ENCODE results near the gene MEP1B.
"Not testable (repeated sequence)": the region's sequence is repeated elsewhere in the genome, so short reads cannot be mapped to it uniquely, and the experiment has no call there.

MEP1B gene

GRCh38 chr18:32175265-32175664, 14.6 kb upstream of the MEP1B start:
- H3K4me1 ChIP-seq, result no peaks in the 10 kb centered on the region
- no peak for DNase-seq
- H3K36me3 ChIP-seq, result no peaks in the 10 kb centered on the region
- no peak overlapping the region for H3K27ac ChIP-seq
- intact Hi-C loops (cut with DNase I; ENCODE audit: low total_unique reads), result no loop called here
- TF ChIP-seq, protein P1, sequence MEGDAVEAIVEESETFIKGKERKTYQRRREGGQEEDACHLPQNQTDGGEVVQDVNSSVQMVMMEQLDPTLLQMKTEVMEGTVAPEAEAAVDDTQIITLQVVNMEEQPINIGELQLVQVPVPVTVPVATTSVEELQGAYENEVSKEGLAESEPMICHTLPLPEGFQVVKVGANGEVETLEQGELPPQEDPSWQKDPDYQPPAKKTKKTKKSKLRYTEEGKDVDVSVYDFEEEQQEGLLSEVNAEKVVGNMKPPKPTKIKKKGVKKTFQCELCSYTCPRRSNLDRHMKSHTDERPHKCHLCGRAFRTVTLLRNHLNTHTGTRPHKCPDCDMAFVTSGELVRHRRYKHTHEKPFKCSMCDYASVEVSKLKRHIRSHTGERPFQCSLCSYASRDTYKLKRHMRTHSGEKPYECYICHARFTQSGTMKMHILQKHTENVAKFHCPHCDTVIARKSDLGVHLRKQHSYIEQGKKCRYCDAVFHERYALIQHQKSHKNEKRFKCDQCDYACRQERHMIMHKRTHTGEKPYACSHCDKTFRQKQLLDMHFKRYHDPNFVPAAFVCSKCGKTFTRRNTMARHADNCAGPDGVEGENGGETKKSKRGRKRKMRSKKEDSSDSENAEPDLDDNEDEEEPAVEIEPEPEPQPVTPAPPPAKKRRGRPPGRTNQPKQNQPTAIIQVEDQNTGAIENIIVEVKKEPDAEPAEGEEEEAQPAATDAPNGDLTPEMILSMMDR (IDR thresholded peaks at IDR 0.05), result no peak
- H3K27me3 ChIP-seq, result no peaks in the 10 kb centered on the region
- H3K4me3 ChIP-seq, result no peak overlapping the region
- H3K9me3 ChIP-seq, result no peaks in the 10 kb centered on the region

DNA sequence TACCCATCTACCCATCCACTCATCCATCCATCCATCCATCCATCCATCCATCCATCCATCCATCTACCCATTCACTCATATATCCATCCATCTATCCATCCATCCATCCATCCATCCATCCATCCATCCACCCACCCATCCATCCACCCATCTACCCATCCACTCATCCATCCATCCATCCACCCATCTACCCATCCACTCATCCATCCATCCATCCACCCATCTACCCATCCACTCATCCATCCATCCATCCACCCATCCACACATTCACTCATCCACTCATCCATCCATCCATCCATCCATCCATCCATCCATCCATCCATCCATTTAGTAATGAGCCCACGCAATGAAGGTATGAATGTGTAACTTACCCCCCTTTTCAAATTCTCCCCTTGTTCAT, 13.1 kb upstream of the MEP1B start:
- H3K27me3 ChIP-seq; H3K4me3 ChIP-seq; intact Hi-C loops (cut with DNase I; ENCODE audit: low total_unique reads); H3K36me3 ChIP-seq; H3K4me1 ChIP-seq; DNase-seq; H3K27ac ChIP-seq; H3K9me3 ChIP-seq: not testable (repeated sequence)

DNA sequence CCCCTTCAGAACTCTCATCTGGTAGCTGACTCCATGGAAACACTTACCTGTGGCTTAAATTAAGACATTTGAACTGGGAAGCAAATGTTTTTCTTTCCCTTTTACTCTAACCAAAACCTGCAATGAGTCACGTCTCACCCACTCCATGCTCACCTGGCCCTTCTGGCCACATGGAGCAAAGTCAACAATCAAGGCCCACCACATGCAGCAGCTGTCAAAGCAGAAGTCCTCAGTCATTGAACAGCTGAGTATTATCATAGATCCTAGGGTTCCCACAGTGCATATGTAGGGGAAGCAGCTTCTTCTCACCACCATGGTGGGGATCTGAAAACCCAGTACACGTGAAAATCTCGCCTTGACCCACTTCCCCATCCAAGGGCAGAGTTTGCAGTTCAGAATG, 12.3 kb upstream of the MEP1B start:
- DNase-seq, result no peak

GRCh38 chr18:32183503-32183902, 6.3 kb upstream of the MEP1B start:
- TF ChIP-seq, protein P1 (IDR thresholded peaks at IDR 0.05), result no peak
- no peak for DNase-seq
- no peaks in the 10 kb centered on the region for H3K4me1 ChIP-seq
- H3K27ac ChIP-seq, result no peak overlapping the region
- H3K9me3 ChIP-seq, result peaks cover 0 to 6% (median 0%) of the 10 kb centered on the region in 3 donors
- no peaks in the 10 kb centered on the region for H3K36me3 ChIP-seq
- no peak overlapping the region for H3K4me3 ChIP-seq
- intact Hi-C loops (cut with DNase I; ENCODE audit: low total_unique reads), result no loop called here
- H3K27me3 ChIP-seq, result no peaks in the 10 kb centered on the region

More for the DNA sequence above, 12.3 kb upstream of the MEP1B start:
- TF ChIP-seq, protein P1 (IDR thresholded peaks at IDR 0.05), result no peak
- Histone ChIP-seq H3K27me3 (no peaks in the 10 kb centered on the region), H3K36me3 (no peaks in the 10 kb centered on the region), H3K4me1 (no peaks in the 10 kb centered on the region), H3K9me3 (no peaks in the 10 kb centered on the region), H3K27ac (no peak overlapping the region), H3K4me3 (no peak overlapping the region)
- intact Hi-C loops (cut with DNase I; ENCODE audit: low total_unique reads), result no loop called here

GRCh38 chr18:32190209-32190608, 370 bp downstream of the MEP1B start:
- Histone ChIP-seq H3K9me3 (no peaks in the 10 kb centered on the region), H3K4me3 (no peak overlapping the region), H3K27ac (no peak overlapping the region), H3K27me3 (no peaks in the 10 kb centered on the region), H3K4me1 (no peaks in the 10 kb centered on the region), H3K36me3 (no peaks in the 10 kb centered on the region)
- intact Hi-C loops (cut with DNase I; ENCODE audit: low total_unique reads), result no loop called here
- TF ChIP-seq, protein P1 (IDR thresholded peaks at IDR 0.05), result no peak
- no peak for DNase-seq

- H3K27me3 ChIP-seq, result no peaks in the 10 kb centered on the region
- H3K4me1 ChIP-seq, result no peaks in the 10 kb centered on the region
- intact Hi-C loops (cut with DNase I; ENCODE audit: low total_unique reads), result no loop called here
- TF ChIP-seq, protein P1 (IDR thresholded peaks at IDR 0.05), result no peak
- no peaks in the 10 kb centered on the region for H3K36me3 ChIP-seq
- no peak overlapping the region for H3K4me3 ChIP-seq
- no peak for DNase-seq
- H3K9me3 ChIP-seq, result no peaks in the 10 kb centered on the region
- no peak overlapping the region for H3K27ac ChIP-seq
Observed at GRCh38 chr18:32195881-32196815, 6.3 kb downstream of the MEP1B start.
